Hepatocyte (in vitro differentiated cells): ENCODE results near the gene SYT2. TPM values are rescaled to one million over a fixed set of nuclear protein-coding genes. Genes with fewer than 3 reads are reported as not detected.
"Not testable (repeated sequence)": the region's sequence is repeated elsewhere in the genome, so short reads cannot be mapped to it uniquely, and the experiment has no call there.

Source experiments
- DNase-seq: peaks from one replicate; pipeline ENCODE4 v3.0.0-alpha.2; 2016; ENCODE audit warnings: low spot score
- H2AFZ ChIP-seq: fragments of 200-600 bp; sonication (generic); 2 replicates; pipeline ENCODE4 v1.6.0; 2016; ENCODE audit warnings: antibody characterized with exemption, mild to moderate bottlenecking
- H3K27ac ChIP-seq: fragments of 200-600 bp; sonication (generic); 2 replicates; pipeline ENCODE4 v1.5.1; 2016; ENCODE audit warnings: mild to moderate bottlenecking
- H3K27me3 ChIP-seq: fragments of 200-600 bp; sonication (generic); 2 replicates; pipeline ENCODE4 v1.6.1; 2016
- H3K36me3 ChIP-seq: fragments of 200-600 bp; sonication (generic); replicated peaks from 2 replicates; pipeline ENCODE4 v1.5.1; 2016; ENCODE audit warnings: low read depth; ENCODE audit not compliant: insufficient read depth
- H3K4me1 ChIP-seq: fragments of 200-600 bp; sonication (generic); 2 replicates; pipeline ENCODE4 v1.5.1; 2016; ENCODE audit warnings: mild to moderate bottlenecking, moderate library complexity; ENCODE audit not compliant: insufficient read depth
- H3K4me2 ChIP-seq: fragments of 200-600 bp; sonication (generic); 2 replicates; pipeline ENCODE4 v1.6.0; 2016
- H3K4me3 ChIP-seq: fragments of 200-600 bp; sonication (generic); 2 replicates; pipeline ENCODE4 v1.5.1; 2016; ENCODE audit warnings: mild to moderate bottlenecking
- H3K79me2 ChIP-seq: fragments of 200-600 bp; sonication (generic); 2 replicates; pipeline ENCODE4 v1.6.0; 2017; ENCODE audit warnings: mild to moderate bottlenecking
- H3K9me2 ChIP-seq: fragments of 200-600 bp; sonication (generic); replicated peaks from 2 replicates; pipeline ENCODE4 v1.6.0; 2017; ENCODE audit warnings: mild to moderate bottlenecking; ENCODE audit not compliant: insufficient read depth
- H3K9me3 ChIP-seq: fragments of 200-600 bp; sonication (generic); 2 replicates; pipeline ENCODE4 v1.5.1; 2016; ENCODE audit warnings: low read depth, mild to moderate bottlenecking
- H4K20me1 ChIP-seq: fragments of 200-600 bp; sonication (generic); 2 replicates; pipeline ENCODE4 v1.6.0; 2016; ENCODE audit warnings: mild to moderate bottlenecking; ENCODE audit not compliant: insufficient read depth, poor library complexity, severe bottlenecking
- EZH2 ChIP-seq: fragments of 200-600 bp; sonication (generic); IDR thresholded peaks from 2 replicates; pipeline ENCODE4 v1.6.1; 2016; ENCODE audit warnings: antibody characterized with exemption, mild to moderate bottlenecking, borderline replicate concordance
- EZH2phosphoT487 ChIP-seq: fragments of 200-600 bp; sonication (generic); IDR thresholded peaks from one replicate; pipeline ENCODE4 v1.6.1; 2018; ENCODE audit warnings: antibody characterized with exemption, mild to moderate bottlenecking, low read depth, moderate library complexity; ENCODE audit not compliant: unreplicated experiment, severe bottlenecking
- WGBS: methylation state at CpG from one replicate; pipeline ENCODE4 v1.1.6; 2016; ENCODE audit warnings: low lambda C conversion rate; ENCODE audit errors: missing lambda C conversion rate; 5-methylcytosine and 5-hydroxymethylcytosine counted together
- polyA plus RNA-seq: library from polyadenylated mRNA; unstranded; fragments of >200 nt; fragmentation: Nextera tagmentation; extraction: Ambion mirVana; gene quantifications from 2 replicates; pipeline ENCODE4 v1.2.1, GENCODE V29; 2016
- total RNA-seq: library from RNA; depleted of rRNA; stranded (reverse); fragments of >200 nt; gene quantifications from 2 replicates; pipeline ENCODE4 v1.2.3, GENCODE V29; 2014
- TF ChIP-seq, protein P1 (sequence below): fragments of 200-600 bp; sonication (generic); IDR thresholded peaks from 2 replicates; pipeline ENCODE4 v1.5.1; 2016; ENCODE audit warnings: antibody characterized with exemption, mild to moderate bottlenecking; ENCODE audit not compliant: poor library complexity

SYT2 gene
- total and polyA plus RNA-seq, 2 experiments from 2014 or later, result 0.81 to 0.90 TPM

DNA sequence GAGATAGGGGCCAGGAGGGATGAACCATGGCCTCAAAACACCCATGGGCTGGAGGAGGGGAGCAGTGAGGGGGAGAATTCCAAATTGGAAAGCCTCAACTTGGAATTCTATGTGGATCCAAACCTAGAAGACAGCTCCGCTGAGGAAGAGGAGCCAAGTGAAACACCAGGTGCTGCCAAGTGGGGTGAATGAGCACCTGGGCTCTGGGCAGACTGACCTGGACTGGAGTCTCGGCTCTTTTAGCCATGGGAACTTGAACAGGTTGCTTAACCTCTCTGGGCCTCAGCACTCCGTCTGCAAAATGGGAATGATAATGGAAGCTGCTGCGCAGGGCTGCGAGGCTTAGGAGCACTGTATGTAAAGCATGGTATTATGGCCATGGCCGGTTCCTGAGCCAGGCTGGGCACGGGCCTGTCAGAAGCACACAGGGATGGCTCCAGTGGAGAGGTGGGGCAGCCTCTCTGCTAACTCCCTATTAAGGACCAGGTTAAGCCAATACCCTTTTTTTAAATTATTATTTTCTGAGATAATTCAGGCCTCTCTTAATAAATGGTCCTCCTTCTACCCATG, 81.5 kb downstream of the SYT2 start:
- no peak overlapping the region for H3K27ac ChIP-seq
- no peaks in the 10 kb centered on the region for H3K4me1 ChIP-seq
- H2AFZ ChIP-seq, result no peak overlapping the region
- H3K79me2 ChIP-seq, result no peaks in the 10 kb centered on the region
- H3K4me3 ChIP-seq, result no peak overlapping the region
- no peaks in the 10 kb centered on the region for H3K36me3 ChIP-seq
- no peak overlapping the region for H3K4me2 ChIP-seq
- no peaks in the 10 kb centered on the region for H3K9me2 ChIP-seq
- no peaks in the 10 kb centered on the region for H4K20me1 ChIP-seq
- no peak for TF ChIP-seq EZH2phosphoT487
- TF ChIP-seq EZH2, result no peak
- TF ChIP-seq, protein P1, sequence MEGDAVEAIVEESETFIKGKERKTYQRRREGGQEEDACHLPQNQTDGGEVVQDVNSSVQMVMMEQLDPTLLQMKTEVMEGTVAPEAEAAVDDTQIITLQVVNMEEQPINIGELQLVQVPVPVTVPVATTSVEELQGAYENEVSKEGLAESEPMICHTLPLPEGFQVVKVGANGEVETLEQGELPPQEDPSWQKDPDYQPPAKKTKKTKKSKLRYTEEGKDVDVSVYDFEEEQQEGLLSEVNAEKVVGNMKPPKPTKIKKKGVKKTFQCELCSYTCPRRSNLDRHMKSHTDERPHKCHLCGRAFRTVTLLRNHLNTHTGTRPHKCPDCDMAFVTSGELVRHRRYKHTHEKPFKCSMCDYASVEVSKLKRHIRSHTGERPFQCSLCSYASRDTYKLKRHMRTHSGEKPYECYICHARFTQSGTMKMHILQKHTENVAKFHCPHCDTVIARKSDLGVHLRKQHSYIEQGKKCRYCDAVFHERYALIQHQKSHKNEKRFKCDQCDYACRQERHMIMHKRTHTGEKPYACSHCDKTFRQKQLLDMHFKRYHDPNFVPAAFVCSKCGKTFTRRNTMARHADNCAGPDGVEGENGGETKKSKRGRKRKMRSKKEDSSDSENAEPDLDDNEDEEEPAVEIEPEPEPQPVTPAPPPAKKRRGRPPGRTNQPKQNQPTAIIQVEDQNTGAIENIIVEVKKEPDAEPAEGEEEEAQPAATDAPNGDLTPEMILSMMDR, result no peak
- no peaks in the 10 kb centered on the region for H3K9me3 ChIP-seq
- no peaks in the 10 kb centered on the region for H3K27me3 ChIP-seq
- no peak for DNase-seq
- 89% methylated on average over 7 of the region's 7 CpGs for WGBS

DNA sequence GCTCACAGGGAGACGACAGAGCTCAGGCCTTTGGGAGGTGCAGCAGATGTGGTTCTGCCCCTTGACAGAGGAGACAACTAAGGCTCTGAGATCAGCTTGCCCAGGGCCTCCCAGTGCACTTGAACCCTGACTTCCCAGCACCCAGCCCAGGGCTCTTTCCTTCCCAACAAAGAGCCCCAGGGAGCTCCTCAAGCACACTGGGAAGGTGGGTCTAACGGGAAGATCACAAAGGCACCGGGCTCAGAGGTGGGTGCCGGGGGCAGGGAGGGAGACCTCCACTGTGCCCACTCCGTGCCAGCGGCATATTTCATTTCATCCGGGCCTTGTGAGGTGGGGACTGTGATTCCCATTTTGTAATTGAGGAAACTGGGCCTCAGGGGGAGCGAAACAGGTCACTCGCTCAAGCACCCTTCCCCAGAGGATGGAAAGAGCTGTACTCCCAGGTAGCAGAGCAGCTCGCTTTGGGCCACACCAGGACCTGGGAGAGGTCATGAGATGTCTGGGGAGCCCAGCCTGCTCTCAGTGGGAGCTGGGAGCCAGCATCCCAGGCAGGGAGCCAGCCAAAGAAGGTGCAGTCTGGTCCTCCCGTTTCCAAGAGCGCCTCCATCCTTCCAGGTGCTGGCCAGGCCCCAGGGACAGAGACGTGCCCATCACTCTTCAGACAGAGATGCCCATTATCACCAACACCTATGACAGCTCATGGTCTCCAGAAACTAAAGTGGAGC, 82.3 kb downstream of the SYT2 start:
- WGBS, result 89% methylated on average over 13 of the region's 13 CpGs

DNA sequence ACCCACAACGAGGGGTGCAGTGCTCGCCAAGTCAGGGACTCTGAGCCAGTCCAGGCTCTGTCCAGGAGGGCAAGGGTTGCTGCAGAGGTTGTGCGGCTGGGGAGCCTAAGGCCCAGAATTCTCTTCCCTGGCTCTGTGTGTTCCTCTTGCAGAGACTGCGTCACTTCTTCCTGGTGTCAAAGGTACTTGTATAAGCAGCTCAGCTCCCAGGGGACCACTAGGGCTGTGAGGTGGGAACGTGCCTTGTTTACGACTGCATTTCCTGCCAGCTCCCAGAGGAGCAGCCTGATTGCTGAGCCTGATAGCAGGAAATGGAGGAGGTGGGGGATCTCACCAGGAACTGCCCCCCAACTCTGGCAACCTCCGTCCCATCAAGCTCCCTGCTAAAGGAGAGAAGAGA, 83.2 kb downstream of the SYT2 start:
- not testable (repeated sequence) for H3K27ac ChIP-seq, DNase-seq, H2AFZ ChIP-seq, H3K36me3 ChIP-seq, H4K20me1 ChIP-seq, H3K79me2 ChIP-seq, H3K9me3 ChIP-seq, H3K4me3 ChIP-seq, H3K9me2 ChIP-seq, H3K4me1 ChIP-seq, H3K4me2 ChIP-seq, H3K27me3 ChIP-seq
- 75% methylated on average over 7 of the region's 7 CpGs for WGBS

More for the DNA sequence above, 82.3 kb downstream of the SYT2 start:
- no peak for DNase-seq
- Histone ChIP-seq H2AFZ (no peak overlapping the region), H3K27ac (no peak overlapping the region), H4K20me1 (no peaks in the 10 kb centered on the region), H3K9me3 (no peaks in the 10 kb centered on the region), H3K27me3 (no peaks in the 10 kb centered on the region), H3K4me3 (no peak overlapping the region), H3K9me2 (no peaks in the 10 kb centered on the region), H3K4me2 (no peak overlapping the region), H3K36me3 (no peaks in the 10 kb centered on the region), H3K79me2 (no peaks in the 10 kb centered on the region), H3K4me1 (peaks cover 5% of the 10 kb centered on the region)
- TF ChIP-seq EZH2phosphoT487 (no peak), EZH2 (no peak)
- TF ChIP-seq, protein P1, result no peak

DNA sequence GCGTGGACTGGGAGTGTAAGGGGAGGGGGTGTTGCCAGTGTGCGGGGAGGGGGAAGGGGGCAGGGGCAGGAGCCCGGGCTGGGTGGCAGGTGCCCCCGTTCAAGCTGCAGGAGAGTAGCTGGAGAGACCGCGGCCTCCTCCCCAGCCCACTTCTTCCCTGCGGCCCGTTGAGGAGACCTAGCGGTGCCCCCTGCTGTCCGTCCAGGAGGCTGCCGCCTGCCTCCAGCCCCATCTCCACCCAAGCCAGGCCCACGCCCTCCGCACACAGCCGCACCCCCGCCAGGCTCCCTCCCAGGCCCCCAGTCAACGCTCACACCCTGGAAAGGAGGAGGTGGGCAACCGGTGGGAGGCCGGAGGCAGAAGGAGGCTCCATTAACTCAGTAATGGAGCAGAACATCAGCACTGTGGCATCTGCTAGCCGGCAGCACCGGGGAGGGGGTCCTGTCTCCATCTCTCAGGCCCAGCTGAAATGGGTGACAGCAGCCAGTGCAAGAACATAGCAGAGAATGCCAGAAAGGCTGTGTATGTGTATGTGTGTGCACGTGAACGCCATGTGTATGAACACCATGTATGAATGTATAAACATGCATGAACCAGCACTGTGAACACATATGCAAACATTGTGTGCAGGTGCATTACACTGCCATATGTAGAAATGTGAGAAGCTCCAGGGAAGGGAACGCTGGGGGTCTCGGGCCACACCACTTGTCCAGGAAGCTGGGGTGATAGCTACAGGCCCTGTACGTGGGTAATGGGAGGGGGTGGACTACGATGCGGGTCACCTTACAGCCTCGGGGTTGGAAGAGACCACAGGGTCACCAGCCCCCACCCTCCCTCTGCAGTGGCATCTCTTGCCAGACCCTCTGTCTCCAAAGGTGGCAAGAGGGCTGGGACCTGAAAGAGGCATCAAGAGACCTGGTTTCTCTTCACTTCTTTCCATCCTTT, 84.6 kb downstream of the SYT2 start:
- Histone ChIP-seq H3K79me2 (no peaks in the 10 kb centered on the region), H2AFZ (no peak overlapping the region), H3K4me1 (peaks cover 8% of the 10 kb centered on the region), H3K27ac (no peak overlapping the region), H3K9me2 (no peaks in the 10 kb centered on the region), H3K4me3 (no peak overlapping the region), H4K20me1 (no peaks in the 10 kb centered on the region), H3K4me2 (no peak overlapping the region), H3K9me3 (no peaks in the 10 kb centered on the region), H3K27me3 (no peaks in the 10 kb centered on the region), H3K36me3 (no peaks in the 10 kb centered on the region)
- peak; percentile 82 for DNase-seq
- TF ChIP-seq EZH2phosphoT487, result no peak
- TF ChIP-seq, protein P1, result peak; percentile 60
- 59% methylated on average over 18 of the region's 28 CpGs for WGBS
